Measurements from ENCODE around the gene RGPD8.

The RGPD8 gene

GRCh38 chr2:112339986-112340385, 93.5 kb downstream of the RGPD8 start:
- TF ChIP-seq ZFX (IDR thresholded peaks at IDR 0.05; ENCODE audit: borderline replicate concordance): no peak
- TF ChIP-seq, protein P1, sequence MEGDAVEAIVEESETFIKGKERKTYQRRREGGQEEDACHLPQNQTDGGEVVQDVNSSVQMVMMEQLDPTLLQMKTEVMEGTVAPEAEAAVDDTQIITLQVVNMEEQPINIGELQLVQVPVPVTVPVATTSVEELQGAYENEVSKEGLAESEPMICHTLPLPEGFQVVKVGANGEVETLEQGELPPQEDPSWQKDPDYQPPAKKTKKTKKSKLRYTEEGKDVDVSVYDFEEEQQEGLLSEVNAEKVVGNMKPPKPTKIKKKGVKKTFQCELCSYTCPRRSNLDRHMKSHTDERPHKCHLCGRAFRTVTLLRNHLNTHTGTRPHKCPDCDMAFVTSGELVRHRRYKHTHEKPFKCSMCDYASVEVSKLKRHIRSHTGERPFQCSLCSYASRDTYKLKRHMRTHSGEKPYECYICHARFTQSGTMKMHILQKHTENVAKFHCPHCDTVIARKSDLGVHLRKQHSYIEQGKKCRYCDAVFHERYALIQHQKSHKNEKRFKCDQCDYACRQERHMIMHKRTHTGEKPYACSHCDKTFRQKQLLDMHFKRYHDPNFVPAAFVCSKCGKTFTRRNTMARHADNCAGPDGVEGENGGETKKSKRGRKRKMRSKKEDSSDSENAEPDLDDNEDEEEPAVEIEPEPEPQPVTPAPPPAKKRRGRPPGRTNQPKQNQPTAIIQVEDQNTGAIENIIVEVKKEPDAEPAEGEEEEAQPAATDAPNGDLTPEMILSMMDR (IDR thresholded peaks at IDR 0.05): no peak
- no peak overlapping the region for H3K27ac ChIP-seq

DNA sequence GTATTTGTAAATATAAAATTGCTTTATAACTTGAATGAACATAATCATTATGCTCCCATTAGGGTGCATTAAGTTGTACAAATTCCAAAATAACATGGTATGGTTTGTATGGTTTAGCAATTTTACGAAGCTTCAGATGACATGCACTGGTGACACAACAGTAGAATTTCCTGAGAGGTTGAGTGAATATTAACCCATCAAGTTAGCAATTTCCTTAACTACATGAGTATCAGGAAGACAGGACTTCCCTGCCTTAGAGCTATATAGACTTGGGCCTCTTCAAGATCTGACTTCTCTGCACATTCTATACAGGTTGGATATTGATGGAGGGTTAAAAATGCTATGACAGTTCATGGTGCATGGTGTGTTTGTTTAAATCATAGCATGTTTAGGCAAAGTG, 97.8 kb downstream of the RGPD8 start:
- no peak overlapping the region for H3K27ac ChIP-seq
- TF ChIP-seq ZFX (IDR thresholded peaks at IDR 0.05; ENCODE audit: borderline replicate concordance): no peak
- TF ChIP-seq, protein P1 (IDR thresholded peaks at IDR 0.05): no peak

GRCh38 chr2:112332123-112332696, 101.2 kb downstream of the RGPD8 start:
- no peak overlapping the region for H3K27ac ChIP-seq
- no peak for TF ChIP-seq ZFX (IDR thresholded peaks at IDR 0.05; ENCODE audit: borderline replicate concordance)
- TF ChIP-seq, protein P1 (IDR thresholded peaks at IDR 0.05): no peak

DNA sequence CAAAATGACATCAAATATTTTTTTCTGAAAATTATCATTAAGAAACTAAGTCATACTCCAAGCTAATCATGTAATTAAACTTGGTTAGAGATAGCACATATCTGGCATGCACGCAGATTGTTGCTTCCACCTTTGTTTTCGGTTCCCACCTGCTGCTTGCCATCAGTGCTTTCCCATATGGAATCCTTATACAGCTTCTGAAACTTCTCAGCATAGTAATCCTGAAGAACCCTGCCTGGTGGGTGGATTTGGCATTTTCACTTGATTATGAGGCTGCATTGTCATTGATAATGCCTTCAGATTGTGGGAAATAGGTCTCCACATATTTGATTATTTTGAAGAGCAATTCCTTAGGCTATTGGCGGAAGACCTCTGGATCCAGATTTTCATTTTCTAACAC, 110.5 kb downstream of the RGPD8 start:
- TF ChIP-seq, protein P1 (IDR thresholded peaks at IDR 0.05): no peak
- TF ChIP-seq ZFX (IDR thresholded peaks at IDR 0.05; ENCODE audit: borderline replicate concordance): no peak
- H3K27ac ChIP-seq: no peak overlapping the region

GRCh38 chr2:112321375-112322320, 111.8 kb downstream of the RGPD8 start:
- TF ChIP-seq, protein P1 (IDR thresholded peaks at IDR 0.05): no peak
- TF ChIP-seq ZFX (IDR thresholded peaks at IDR 0.05; ENCODE audit: borderline replicate concordance): no peak
- H3K27ac ChIP-seq: no peak overlapping the region
